Stimulated activated naive CD4-positive, alpha-beta T cell (primary cell): ENCODE measurements around the gene CRIP1.

ENCODE experiments used
- DNase-seq, 6 experiments: peaks; one replicate each; lab custom pipeline; 2025; lab: John Stamatoyannopoulos, UW

The CRIP1 gene

DNA sequence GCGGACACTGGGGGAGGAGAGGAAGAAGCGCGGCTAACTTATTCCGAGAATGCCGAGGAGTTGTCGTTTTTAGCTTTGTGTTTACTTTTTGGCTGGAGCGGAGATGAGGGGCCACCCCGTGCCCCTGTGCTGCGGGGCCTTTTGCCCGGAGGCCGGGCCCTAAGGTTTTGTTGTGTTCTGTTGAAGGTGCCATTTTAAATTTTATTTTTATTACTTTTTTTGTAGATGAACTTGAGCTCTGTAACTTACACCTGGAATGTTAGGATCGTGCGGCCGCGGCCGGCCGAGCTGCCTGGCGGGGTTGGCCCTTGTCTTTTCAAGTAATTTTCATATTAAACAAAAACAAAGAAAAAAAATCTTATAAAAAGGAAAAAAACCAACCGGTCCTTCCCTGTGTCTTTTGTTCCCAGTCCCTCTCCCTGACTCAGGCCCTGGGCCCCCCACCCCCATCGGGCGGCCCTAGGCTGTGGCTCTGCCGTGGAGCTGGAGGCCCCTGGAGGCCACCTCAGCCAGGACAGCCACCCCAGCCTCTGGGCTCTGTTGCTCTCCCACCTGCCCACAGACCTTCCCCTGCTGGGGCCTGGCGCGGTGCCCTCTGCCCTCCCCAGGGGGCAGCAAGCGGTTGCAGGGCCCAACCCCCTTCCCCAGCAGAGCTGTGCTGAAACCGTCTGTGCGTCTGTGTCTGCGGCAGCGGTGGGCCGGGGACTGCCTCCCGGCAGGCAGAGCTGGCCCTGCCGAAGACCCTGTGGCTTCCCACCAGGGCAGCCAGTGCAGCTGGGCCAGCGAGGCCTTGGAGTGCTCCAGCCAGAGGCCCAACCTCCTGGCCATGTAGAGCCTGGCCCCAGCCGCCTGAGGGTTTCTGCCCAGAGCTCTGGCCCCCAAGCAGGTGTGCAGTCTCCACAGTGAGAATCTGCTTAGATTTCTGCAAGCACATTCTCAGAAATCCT, 16.1 kb upstream of the CRIP1 start:
- no peak for DNase-seq

DNA sequence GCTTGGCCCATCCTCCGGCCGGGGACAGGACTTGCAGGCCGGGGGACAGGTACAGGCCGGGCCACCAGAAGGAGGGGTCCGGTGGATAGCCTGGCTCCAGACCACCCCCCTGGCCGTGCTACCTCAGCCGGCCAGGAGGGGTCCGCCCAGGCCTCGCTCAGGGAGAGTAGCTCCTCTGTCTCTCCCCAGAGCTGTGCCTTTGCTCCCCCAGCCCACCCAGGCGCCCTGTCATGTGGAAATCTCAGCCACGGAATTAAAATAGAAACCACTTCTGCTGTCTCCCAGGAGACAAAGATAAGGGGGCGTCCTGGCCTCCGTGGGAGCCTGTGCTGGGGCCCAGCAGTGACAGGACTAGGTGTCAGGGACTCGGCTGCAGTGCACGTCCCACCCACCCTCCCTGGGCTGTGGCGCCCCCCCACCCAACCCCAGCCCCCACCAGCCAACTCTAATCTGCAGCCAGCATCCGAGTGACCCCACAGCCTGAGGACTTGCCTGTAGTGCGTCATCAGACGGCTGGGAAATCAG, 15.3 kb upstream of the CRIP1 start:
- DNase-seq: peak in 1 of 6 experiments; percentile 7

DNA sequence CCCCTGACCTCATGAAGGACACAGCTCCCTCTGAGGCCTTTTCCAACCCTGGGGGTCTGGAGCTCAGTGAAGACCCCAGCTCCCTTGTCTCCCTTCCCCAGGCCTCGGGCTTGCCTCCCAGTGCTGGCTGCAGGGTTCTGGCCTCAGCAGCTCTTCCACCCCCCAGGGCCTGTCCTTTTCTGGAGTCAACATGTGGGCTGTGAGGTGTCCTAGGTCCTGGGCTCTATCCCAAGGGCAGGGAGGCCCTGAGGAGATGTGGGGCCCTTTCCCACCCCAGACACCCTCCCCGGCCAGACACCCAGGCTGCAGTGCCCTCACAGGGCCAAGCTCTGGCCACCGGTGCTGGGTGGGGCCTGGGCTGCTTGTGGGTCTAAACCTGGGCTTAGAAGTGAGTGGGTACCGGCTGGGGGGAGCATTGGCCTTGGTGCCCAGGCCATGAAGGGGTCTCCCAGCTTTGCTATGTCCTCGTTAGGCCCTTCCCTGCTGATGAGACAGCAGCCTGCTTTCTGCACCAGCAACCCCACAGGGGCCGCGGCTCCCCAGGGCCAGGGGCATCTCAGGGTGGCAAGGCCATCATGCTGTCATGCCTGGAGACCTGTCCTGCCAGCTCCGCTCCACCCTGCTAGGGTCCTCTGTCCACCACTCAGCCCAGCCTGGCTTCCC, 14.7 kb upstream of the CRIP1 start:
- DNase-seq: no peak

DNA sequence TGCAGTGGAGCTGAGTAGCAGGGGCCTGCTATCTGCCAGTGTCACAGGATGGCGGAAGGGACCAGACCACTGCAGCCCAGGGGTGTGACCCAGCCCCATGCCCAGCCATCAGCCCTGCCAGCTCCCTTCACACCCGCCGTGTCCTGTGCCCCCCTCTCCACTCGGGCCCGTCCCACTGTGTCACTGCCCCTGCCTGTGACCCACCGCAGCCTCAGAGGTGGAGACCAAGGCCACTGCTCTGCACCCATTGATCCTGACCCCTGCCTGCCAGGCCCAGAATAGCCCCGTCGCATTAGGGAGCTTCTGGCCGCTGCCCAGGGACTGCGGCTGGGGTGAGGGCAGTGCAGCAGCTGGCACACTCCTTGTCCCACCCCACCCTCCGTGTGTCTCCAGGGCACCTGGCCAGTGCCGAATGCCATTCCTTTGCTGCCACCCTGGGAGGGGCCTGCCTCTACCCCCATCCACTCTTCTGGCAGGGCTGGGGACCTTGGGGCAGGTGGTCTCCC, 14.1 kb upstream of the CRIP1 start:
- DNase-seq: no peak

DNA sequence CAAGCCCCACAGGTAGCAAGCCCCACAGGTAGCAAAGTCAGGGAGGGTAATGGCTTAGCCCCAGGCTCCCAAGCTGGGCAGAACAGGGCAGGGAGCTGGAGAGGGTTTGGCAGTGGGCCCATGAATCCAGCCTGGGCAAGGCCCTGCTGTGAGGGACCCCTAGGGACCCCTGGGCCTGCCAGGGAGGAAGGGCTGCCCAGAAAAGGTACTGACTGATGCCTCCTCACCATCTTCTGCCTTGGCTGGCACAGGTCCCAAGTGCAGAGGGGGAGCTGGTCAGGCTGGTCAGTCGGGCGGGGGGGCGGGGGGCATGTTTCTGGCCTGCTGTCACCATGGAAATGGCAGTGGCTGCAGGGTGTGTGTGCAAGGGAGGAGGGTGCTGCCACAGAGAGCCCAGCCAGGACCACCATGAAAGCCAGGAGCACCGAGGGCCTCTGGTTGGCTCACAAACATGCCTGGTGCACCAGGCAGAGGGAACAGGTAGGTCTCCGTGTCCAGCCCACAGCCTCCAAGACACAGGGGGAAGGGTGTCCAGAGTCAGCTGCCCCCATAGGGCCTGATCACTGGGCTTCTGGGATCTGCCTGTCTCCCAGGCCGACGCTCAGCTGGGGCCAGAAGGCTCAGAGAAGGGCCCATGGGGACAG, 13.5 kb upstream of the CRIP1 start:
- no peak for DNase-seq

DNA sequence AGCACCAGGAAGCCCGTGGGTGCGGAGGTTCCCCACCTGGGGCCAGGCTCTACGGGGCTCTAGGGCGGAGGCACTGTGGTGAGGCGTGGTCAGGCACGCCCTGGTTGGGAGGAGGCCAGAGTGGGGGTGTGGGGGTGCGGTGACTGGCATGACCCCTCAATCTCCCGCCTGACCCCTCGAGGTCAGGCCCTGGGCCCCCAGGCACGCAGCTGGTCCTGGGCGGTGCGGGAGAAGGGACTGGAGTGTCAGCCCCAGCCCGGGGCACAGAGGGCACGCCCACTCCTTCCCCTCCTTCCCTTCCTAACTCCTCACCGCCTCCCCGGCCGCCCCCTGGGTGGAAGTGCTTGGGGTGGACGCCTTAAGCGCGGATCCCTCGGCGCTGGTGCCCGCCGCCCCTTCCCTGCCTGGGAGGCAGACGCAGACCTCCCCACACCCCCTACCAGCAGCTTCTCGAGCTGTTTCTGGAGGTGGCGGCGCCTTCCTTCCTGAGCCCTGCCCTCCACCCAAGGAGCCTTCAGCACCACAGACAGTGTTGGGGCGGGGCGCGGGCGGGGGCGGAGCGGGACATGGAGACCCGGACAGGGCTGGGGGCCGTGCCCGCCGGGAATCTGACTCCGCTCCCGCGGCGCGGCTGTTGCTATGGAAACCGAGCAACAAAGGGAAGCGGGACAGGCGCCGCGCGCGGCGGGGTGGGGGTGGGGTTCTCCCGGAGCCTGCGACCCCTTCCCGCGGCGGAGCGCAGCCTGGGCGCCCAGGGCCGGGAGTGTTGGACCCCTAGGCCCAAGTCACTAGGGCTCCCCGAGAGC, 12.8 kb upstream of the CRIP1 start:
- peak; percentile 47 to 81 (median 70) for DNase-seq

DNA sequence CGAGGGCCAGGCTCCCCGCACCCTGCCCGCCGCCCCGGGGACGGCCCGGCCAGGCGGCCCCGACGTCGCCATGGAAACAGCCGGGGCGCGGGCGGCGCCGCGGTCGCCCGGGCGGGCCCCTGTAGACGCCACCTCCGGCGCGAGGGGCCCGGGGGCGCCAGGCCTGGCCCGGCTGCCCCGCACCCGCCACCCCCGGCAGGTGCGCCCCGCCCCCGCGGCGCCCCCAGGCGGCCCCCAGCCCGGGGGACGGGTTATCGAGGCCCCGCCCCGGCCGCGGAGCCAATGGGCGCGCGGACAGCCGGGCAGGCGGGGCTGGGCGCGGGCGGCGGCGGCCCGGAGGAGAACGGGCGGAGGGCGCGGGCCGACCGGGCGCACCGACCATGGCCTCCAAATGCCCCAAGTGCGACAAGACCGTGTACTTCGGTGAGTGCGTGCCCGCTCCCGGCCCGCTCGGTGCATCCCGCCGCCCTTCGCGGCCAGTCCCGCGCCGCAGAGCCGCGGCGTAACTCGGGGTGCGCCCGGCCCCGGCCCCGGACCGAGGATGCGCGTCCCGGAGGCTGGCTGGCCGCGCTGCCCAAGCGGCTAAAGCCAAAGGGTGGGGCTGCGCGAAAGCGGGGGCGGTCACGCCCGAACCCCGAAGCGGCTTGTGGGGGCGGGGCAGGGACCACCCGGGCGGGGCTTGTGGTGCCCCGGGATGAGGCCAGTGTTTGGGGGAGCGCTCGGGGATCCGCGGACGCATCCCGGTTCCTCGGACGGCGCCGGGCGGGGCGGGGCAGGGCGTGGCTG, 12.0 kb upstream of the CRIP1 start, which contains the start of gene CRIP2:
Gene CRIP2, plus strand, starts transcription at position 339 of the 786 bp plus-strand sequence. Its CDS starts 42 bp downstream, at position 381.
- peak in 2 of 6 experiments; percentile 39 to 48 for DNase-seq

DNA sequence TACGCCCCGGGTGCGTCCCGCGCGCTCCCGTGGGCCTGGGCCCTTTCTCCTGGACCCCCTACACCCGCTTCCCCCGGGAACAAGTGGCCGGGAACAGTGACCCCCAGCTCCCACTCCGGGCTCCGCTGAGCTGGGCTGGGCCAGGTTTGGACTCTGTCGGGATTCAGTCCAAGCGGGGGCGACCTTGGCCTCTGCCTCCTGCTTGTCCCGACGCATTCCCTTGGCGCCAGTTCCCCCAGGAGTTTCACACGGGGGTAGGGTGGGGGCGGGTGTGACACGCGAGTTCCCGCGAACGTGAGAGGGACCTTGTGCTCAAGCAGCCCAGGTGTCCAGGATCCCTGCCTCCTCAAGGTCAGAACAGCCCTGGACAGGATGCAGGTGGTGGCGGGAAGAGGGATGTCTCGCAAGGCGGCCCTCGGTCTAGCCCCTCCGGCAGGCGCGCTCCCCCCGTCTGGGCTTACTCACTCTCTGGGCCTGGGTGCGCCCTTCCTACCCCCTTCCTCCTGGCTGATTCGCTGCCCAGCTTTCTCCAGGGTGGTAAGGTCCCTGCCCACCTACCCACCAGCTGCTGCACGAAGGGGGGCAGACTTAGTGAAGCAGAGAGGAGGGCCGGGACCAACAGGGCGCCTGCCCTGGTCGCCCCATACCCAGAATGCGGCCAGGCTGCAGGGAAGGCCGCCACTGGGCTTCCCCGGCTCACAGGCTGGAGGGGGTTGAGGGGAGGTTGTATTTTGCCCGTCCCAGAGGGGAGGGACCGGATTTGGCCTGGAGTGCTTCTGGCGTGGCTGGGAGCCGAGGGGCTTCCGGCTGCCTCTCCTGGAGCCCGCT, 11.2 kb upstream of the CRIP1 start:
- no peak for DNase-seq

DNA sequence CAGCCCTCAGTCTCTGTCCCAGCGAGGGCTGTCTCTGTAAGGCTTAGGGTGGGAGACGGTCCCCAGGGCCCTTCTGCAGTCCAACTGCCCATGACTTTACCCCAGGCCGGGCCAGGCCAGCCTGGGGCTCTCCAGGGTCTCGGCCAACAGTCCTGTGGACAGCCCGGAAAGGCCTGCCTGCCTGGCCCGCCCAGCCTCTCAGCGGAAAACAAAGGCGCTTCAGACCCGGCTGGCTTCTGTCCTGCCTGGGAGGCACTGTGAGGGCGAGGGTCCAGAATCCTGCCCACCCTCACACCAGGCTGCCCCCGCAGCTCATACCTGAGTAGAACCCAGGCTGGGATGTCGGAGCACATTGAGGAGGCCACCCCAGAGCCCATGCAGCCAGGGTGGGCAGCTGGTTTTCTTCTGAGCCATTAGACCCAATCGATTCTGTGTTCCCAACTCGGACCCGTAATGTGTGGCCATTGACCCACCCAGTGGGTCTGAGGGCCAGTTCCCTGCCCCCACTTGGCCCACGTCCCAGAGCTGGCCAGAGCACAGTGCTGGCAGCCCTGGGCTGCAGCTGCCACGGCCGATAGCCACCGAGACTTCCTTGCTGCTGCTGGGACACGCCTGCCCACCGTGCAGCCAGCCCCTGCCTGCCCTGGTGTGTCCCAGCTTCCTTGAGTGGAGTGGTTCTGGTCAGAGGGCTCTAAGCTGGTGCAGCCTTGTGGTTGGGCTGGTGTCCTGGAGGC, 10.4 kb upstream of the CRIP1 start:
- DNase-seq: no peak

DNA sequence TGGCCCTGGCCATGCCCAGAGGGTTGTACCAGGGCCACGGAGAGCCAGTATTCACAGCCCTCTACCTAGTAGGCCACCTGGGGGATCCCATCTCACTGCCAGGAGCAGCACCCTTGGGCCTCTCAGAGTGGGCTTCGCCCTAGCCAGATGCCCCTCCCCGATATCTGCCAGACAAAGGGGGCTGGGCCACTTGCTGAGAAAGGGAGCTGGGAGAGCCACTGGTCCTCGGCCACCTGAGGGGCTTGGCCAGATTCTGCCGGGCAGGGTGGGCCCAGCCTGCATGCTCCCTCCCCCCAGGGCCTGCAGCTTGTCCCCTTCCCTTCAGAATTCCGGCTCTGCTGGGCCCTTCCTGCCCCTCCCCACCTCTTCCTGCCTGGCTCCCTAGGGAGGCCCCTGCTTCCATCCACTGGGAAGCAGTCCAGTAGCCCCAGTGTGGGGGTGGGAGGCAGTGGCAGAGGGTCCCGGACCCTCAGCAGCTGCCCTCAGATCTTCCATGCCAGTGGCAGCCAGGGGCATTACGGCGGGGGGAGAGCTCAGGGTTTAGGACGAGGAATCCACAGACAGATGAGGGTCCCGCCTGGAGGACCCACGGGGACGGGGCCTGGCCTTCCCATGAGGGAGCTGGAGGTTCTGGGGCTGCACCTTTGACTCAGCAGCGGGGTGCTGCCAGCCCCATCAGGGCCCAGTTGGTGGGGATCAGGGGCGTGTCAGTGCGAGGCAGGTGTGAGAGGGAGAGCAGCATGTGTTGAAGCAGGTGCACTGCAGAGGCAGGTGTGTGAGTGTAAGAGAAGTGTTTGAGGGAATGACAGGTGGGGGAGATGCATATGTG, 9.6 kb upstream of the CRIP1 start:
- no peak for DNase-seq

DNA sequence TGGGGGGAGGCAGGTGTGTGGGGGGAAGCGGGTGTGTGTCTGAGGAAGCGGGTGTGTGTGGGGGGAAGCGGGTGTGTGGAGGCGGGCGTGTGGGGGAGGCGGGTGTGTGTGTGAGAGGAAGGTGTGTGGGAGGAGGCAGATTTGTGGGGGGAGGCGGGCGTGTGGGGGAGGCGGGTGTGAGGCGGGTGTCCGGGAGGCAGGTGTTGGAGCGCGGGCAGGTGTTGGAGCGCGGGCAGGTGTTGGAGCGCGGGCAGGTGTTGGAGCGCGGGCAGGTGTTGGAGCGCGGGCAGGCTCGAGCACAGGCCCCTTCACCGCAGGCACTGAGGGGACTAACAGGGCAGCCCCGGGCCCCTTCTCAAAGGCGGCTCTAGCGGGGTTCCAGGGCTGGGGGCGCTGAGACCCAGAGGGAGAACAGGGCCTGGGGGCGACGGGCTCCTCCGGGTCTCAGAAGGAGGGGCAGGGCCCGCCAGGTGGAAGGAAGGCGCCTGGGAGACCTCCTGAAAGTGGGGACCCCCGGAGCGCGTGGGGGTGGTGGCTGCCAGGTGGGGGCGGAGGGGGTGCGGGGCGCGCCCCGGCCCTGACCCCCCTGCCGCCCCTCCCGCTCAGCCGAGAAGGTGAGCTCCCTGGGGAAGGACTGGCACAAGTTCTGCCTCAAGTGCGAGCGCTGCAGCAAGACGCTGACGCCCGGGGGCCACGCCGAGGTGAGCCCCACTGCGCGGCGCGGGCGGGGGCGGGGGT, 8.9 kb upstream of the CRIP1 start:
- peak; percentile 64 to 78 (median 71) for DNase-seq

DNA sequence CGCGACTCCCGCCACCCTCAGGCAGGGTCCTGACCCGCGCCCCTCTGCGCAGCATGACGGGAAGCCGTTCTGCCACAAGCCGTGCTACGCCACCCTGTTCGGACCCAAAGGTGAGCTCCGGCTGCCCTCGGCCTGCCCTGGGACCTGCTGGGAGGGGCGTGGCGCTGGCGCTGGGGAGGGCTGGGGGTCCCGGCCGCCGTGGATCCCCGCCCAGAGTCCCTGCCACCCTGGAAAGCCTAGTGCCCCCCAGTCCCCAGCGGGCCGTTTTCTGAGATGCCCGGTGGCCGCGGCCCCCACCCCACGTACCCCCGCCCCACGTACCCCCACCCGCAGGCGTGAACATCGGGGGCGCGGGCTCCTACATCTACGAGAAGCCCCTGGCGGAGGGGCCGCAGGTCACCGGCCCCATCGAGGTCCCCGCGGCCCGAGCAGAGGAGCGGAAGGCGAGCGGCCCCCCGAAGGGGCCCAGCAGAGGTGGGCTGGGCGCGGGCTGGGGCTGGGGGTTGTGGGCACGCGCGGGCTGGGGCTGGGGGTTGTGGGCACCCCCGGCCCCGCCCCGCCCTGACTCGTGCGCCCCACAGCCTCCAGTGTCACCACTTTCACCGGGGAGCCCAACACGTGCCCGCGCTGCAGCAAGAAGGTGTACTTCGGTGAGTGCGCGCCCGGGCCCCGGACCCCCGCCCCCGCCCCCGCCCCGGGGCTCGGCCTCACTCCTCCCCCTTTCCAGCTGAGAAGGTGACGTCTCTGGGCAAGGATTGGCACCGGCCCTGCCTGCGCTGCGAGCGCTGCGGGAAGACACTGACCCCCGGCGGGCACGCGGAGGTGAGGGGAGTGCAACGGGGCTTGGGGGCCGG, 8.1 kb upstream of the CRIP1 start:
- DNase-seq: peak in 5 of 6 experiments; percentile 14 to 62 (median 47)

DNA sequence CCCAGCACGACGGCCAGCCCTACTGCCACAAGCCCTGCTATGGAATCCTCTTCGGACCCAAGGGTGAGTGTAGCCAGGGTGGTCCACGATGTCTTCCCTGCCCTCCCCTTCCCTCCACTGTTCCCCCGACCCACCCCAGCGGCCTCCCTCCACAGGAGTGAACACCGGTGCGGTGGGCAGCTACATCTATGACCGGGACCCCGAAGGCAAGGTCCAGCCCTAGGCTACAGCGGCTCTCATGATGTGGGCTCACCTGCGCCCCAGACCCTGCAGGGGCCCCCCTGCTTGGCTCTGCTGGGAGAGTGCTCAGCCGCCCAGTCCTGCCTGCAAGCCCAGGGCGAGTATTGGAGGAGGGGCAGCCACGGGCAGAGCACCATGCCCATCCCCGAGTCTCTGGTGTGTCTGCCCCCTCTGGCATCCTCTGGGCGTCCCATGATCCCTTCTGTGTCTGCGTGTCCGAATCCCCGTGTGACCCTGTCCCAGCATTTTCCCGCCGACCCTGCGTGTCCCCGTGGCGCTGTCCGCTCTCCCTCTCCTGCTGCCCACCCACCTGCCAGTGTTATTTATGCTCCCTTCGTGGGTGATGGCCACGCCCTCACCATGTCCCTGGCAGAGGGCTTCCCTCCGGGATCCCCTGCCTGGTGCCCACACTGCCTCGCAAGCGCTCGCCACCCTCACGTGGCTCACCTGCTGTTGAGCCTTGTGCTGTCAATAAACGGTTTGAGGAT, 7.1 kb upstream of the CRIP1 start:
- DNase-seq: peak in 4 of 6 experiments; percentile 27 to 62 (median 45)

DNA sequence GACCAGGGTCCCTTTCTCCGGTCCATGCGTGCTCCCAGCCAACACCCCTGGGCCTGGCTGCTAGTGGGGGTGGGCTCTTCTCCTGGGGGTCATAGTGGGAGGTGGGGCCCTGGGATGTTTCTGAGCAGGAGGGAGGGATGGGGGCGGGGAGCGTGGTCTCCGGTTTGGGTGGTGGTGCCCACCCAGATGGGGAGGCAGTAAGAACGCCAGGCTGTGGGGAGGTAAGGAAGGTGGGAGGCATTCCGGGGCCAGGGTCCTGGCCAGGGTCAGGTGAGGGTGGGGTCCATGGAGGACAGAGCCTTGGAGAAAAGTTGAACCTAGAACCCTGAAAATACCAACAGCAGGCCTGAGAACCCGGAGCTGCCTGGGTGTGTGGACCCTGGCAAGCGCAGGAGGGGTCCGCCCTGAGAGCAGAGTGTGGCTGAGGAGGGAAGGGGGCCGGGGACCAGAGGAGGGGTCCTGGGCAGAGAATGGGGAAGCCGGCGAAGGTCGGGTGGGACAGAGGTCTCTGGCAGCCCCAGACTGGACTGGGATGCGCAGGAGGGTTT, 6.4 kb upstream of the CRIP1 start:
- no peak for DNase-seq
